Caco-2 (cell line): ENCODE results near the gene AOPEP. TPM values are rescaled to one million over a fixed set of nuclear protein-coding genes. Genes with fewer than 3 reads are reported as not detected.

Source experiments
- BruUV-seq: library from RNA; stranded (reverse); fragments of 400-500 nt; replicated peaks from 2 replicates; lab custom pipeline; 2021; lab: Mats Ljungman, UMichigan
- CTCF ChIA-PET: fragments of 300-600 bp; sonication (Branson Sonifier 250); formaldehyde crosslinking; loops from one replicate; lab custom pipeline; 2022; ENCODE audit warnings: antibody characterized with exemption; lab: Charles Lee
- POLR2A ChIA-PET: fragments of 300-600 bp; sonication (Branson Sonifier 250); formaldehyde crosslinking; loops from one replicate; lab custom pipeline; 2022; ENCODE audit warnings: antibody characterized with exemption; lab: Charles Lee
- DNase-seq, 2 experiments: peaks; one replicate each; pipeline versions ENCODE4 v3.0.0 to v3.0.0-alpha.2; 2020 to 2022
- H3K27me3 ChIP-seq: replicated peaks from 2 replicates; pipeline ENCODE4 v1.6.0; 2011; ENCODE audit warnings: low read length; ENCODE audit not compliant: control insufficient read depth, insufficient read depth
- H3K36me3 ChIP-seq: 2 replicates; pipeline ENCODE4 v1.5.1; 2011; ENCODE audit warnings: low read length; ENCODE audit not compliant: control insufficient read depth, insufficient read depth
- H3K4me1 ChIP-seq: fragments of 250-450 bp; sonication (Bioruptor Pico); 2 replicates; pipeline ENCODE4 v1.5.1; 2020; ENCODE audit warnings: mild to moderate bottlenecking
- H3K4me3 ChIP-seq: 2 replicates; pipeline ENCODE4 v1.5.1; 2011; ENCODE audit warnings: low read depth, mild to moderate bottlenecking, control low read depth, low read length
- H3K9me3 ChIP-seq: fragments of 250-450 bp; sonication (Bioruptor Pico); 2 replicates; pipeline ENCODE4 v1.5.1; 2020; ENCODE audit warnings: mild to moderate bottlenecking, moderate library complexity
- H3K27ac Mint-ChIP-seq: one replicate; pipeline ENCODE4 v1.8.0; 2022; ENCODE audit warnings: mixed read lengths; ENCODE audit not compliant: unreplicated experiment
- H3K27me3 Mint-ChIP-seq: one replicate; pipeline ENCODE4 v1.8.0; 2022; ENCODE audit warnings: mixed read lengths; ENCODE audit not compliant: insufficient read depth, unreplicated experiment
- H3K36me3 Mint-ChIP-seq: one replicate; pipeline ENCODE4 v1.8.0; 2022; ENCODE audit warnings: mild to moderate bottlenecking, mixed read lengths; ENCODE audit not compliant: insufficient read depth, unreplicated experiment
- H3K4me1 Mint-ChIP-seq: one replicate; pipeline ENCODE4 v1.8.0; 2022; ENCODE audit warnings: low read depth, mixed read lengths; ENCODE audit not compliant: unreplicated experiment
- H3K4me3 Mint-ChIP-seq: one replicate; pipeline ENCODE4 v1.8.0; 2022; ENCODE audit warnings: mild to moderate bottlenecking, moderate library complexity, mixed read lengths; ENCODE audit not compliant: unreplicated experiment
- H3K9me3 Mint-ChIP-seq: one replicate; pipeline ENCODE4 v1.8.0; 2022; ENCODE audit warnings: mixed read lengths; ENCODE audit not compliant: unreplicated experiment
- intact Hi-C: fragments of 100-400 bp; cut with micrococcal nuclease; formaldehyde crosslinking; loops from one replicate; pipeline ENCODE4 v1.10.0; 2022; ENCODE audit not compliant: unreplicated experiment
- total RNA-seq: library from RNA; stranded (reverse); gene quantifications from 2 replicates; pipeline ENCODE4 v1.2.3, GENCODE V29; 2022
- TF ChIP-seq, protein P1 (sequence below), 2 experiments: fragments of 200-600 bp in 1 of 2; IDR thresholded peaks; 1 replicate in 1 of 2; 2 replicates in 1 of 2; pipeline versions ENCODE4 v1.5.1 to v1.8.0; 2011 to 2022; ENCODE audit warnings: antibody characterized with exemption in 1 of 2, control low read depth in 1 of 2, inconsistent platforms in 1 of 2, low read depth in 1 of 2, low read length in 1 of 2, mild to moderate bottlenecking in 1 of 2, moderate library complexity in 1 of 2; ENCODE audit not compliant: insufficient read depth in 1 of 2, severe bottlenecking in 1 of 2, unreplicated experiment in 1 of 2

The AOPEP gene
- total RNA-seq, 1 experiment from 2014 or later: 63.3 TPM

DNA sequence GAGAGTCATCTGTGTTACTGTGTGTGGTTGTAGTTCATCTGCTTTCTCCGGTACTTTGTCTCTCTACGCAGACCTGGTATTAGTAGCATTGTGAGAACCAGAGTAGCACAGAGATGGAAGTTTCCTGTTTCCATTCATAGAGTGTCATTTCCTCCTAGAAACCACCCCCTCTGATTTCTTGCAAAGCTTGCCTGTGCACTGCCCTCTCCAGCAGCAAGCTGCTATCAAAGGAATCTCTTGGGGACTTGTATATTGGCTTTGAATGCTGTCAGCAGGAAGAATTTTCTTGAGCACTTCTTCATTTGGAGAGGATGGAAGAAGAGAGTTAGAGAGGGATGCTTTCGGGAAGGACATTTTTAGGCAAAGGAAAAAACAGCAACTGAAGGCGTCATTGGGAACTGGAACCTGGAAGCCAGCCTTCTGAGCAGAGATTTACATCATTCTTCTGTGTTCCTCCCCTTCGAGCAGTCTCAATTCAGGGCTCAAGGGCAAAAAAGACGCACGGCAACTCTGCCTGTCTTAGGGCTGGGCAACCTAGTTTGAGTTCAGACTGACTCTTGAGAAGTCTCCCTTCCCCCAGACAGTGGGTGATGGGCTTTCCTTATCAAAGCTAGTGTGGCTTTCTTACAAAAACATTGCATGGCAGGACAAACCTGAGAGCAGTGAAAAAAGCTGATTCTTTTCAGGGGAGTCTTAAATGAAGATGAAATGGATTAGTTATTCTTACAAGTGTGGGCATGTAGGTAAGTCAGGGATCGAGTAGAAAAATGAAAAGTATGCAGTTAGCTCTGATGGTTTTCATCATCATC, 226.3 kb downstream of the AOPEP start:
- Histone ChIP-seq H3K9me3 (no peaks in the 10 kb centered on the region), H3K27me3 (no peaks in the 10 kb centered on the region), H3K4me3 (no peak overlapping the region), H3K36me3 (no peaks in the 10 kb centered on the region), H3K4me1 (peaks cover 17% of the 10 kb centered on the region)
- Mint-ChIP-seq H3K4me3 (no peak overlapping the region), H3K27me3 (no peaks in the 10 kb centered on the region), H3K4me1 (peaks cover 23% of the 10 kb centered on the region), H3K27ac (peak overlapping the region; percentile 77), H3K9me3 (no peaks in the 10 kb centered on the region), H3K36me3 (peaks cover 7% of the 10 kb centered on the region)
- TF ChIP-seq, protein P1, sequence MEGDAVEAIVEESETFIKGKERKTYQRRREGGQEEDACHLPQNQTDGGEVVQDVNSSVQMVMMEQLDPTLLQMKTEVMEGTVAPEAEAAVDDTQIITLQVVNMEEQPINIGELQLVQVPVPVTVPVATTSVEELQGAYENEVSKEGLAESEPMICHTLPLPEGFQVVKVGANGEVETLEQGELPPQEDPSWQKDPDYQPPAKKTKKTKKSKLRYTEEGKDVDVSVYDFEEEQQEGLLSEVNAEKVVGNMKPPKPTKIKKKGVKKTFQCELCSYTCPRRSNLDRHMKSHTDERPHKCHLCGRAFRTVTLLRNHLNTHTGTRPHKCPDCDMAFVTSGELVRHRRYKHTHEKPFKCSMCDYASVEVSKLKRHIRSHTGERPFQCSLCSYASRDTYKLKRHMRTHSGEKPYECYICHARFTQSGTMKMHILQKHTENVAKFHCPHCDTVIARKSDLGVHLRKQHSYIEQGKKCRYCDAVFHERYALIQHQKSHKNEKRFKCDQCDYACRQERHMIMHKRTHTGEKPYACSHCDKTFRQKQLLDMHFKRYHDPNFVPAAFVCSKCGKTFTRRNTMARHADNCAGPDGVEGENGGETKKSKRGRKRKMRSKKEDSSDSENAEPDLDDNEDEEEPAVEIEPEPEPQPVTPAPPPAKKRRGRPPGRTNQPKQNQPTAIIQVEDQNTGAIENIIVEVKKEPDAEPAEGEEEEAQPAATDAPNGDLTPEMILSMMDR (IDR thresholded peaks at IDR 0.05; ENCODE audit: insufficient read depth in 1 of 2, low read depth in 1 of 2, low read length in 1 of 2, severe bottlenecking in 1 of 2, unreplicated experiment in 1 of 2): no peak
- ChIA-PET CTCF (interaction anchor here (0.8 kb wide), 1 partner anchor 272 kb away, joined by 3 read pairs; no protein-coding TSS in a partner anchor), POLR2A (no interaction called here)
- BruUV-seq: no TSS peak
- no peak for DNase-seq
- intact Hi-C loops: no loop called here

DNA sequence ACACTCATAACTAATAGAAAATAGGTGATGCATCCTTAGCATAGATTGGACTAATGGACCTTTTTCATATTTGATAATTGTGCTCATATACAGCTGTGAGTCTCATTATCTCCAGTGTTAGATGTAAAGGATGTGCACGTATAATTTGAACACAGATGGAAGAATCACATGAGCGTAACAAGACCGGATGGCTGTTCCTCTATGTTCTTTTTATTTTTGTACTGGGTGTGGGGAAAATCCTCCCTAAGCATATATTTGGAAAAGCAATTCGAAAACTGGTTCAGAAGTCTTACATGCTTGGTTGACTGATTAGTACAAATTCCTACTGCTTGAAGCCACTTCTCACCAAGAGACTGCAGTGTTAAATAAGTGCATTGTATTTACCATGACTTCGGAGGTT, 230.2 kb downstream of the AOPEP start:
- Mint-ChIP-seq H3K27ac (no peak overlapping the region), H3K36me3 (peaks cover 16% of the 10 kb centered on the region), H3K4me1 (peaks cover 17% of the 10 kb centered on the region), H3K27me3 (no peaks in the 10 kb centered on the region), H3K9me3 (no peaks in the 10 kb centered on the region), H3K4me3 (no peak overlapping the region)
- ChIA-PET POLR2A (no interaction called here), CTCF (no interaction called here)
- intact Hi-C loops: no loop called here
- Histone ChIP-seq H3K27me3 (no peaks in the 10 kb centered on the region), H3K36me3 (no peaks in the 10 kb centered on the region), H3K4me1 (peaks cover 7% of the 10 kb centered on the region), H3K4me3 (no peak overlapping the region), H3K9me3 (no peaks in the 10 kb centered on the region)
- no TSS peak for BruUV-seq
- DNase-seq: no peak
- TF ChIP-seq, protein P1 (IDR thresholded peaks at IDR 0.05; ENCODE audit: insufficient read depth in 1 of 2, low read depth in 1 of 2, low read length in 1 of 2, severe bottlenecking in 1 of 2, unreplicated experiment in 1 of 2): no peak

DNA sequence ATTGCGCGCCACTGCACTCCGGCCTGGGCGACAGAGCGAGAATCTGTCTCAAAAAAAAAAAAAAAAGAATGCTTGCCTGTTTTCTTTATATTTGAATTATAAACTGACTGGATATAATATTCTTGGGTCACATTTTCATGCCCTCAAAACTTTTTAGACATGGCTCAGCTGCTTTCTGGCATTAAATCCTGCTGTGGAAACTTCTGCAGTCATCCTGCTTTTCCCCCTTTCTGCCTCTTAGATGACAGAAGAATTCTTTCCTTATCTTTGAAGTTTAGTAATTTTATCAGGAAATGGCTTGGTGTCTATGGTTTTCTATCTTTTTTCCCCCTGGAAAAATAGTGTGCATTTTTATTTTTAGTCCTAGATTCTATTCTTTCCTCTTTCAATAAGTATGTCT, 234.5 kb downstream of the AOPEP start:
- intact Hi-C loops: no loop called here
- DNase-seq: no peak
- no peaks in the 10 kb centered on the region for H3K36me3 ChIP-seq
- no peaks in the 10 kb centered on the region for H3K9me3 Mint-ChIP-seq
- no TSS peak for BruUV-seq
- CTCF ChIA-PET: no interaction called here
- H3K27me3 Mint-ChIP-seq: no peaks in the 10 kb centered on the region
- no peaks in the 10 kb centered on the region for H3K4me1 ChIP-seq
- POLR2A ChIA-PET: no interaction called here
- TF ChIP-seq, protein P1 (IDR thresholded peaks at IDR 0.05; ENCODE audit: insufficient read depth in 1 of 2, low read depth in 1 of 2, low read length in 1 of 2, severe bottlenecking in 1 of 2, unreplicated experiment in 1 of 2): no peak
- H3K27ac Mint-ChIP-seq: peak overlapping the region; percentile 42
- peaks cover 10% of the 10 kb centered on the region for H3K4me1 Mint-ChIP-seq
- no peaks in the 10 kb centered on the region for H3K27me3 ChIP-seq
- no peak overlapping the region for H3K4me3 Mint-ChIP-seq
- no peak overlapping the region for H3K4me3 ChIP-seq
- H3K36me3 Mint-ChIP-seq: peaks cover 16% of the 10 kb centered on the region
- no peaks in the 10 kb centered on the region for H3K9me3 ChIP-seq
